HFF-Myc (cell line): ENCODE results near the gene FBXO31.

ENCODE experiments used
- DNase-seq: peaks from one replicate; pipeline ENCODE4 v3.0.0-alpha.2; 2011; ENCODE audit warnings: low read depth; ENCODE audit errors: extremely low read depth
- H3K4me3 ChIP-seq: replicated peaks from 2 replicates; pipeline ENCODE4 v1.5.1; 2011; ENCODE audit warnings: low read depth, mild to moderate bottlenecking, control low read depth, low read length
- TF ChIP-seq, protein P1 (sequence below): IDR thresholded peaks from 2 replicates; pipeline ENCODE4 v1.5.1; 2012; ENCODE audit warnings: mild to moderate bottlenecking, low read depth, low read length, control low read depth; ENCODE audit errors: missing control alignments

The FBXO31 gene

DNA sequence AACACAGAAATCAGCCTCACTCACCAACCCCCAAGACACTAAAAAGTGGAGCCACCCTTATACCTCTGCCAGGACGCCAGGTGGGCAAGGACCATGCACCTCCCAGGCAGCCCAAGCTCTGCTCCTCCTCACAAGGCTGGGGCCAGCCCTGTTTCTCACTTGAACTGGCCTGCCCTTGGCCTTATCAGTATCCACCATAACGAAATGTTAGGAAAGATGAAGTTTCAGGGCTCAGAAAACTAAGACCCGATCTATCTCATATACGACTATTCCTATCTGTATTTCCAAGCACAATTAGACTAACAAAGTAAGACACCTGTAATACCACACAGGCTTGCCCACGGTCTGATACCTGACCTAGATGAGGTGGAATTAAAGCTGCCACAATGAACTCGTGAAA lies 6.9 kb downstream of the FBXO31 start:
- TF ChIP-seq, protein P1, sequence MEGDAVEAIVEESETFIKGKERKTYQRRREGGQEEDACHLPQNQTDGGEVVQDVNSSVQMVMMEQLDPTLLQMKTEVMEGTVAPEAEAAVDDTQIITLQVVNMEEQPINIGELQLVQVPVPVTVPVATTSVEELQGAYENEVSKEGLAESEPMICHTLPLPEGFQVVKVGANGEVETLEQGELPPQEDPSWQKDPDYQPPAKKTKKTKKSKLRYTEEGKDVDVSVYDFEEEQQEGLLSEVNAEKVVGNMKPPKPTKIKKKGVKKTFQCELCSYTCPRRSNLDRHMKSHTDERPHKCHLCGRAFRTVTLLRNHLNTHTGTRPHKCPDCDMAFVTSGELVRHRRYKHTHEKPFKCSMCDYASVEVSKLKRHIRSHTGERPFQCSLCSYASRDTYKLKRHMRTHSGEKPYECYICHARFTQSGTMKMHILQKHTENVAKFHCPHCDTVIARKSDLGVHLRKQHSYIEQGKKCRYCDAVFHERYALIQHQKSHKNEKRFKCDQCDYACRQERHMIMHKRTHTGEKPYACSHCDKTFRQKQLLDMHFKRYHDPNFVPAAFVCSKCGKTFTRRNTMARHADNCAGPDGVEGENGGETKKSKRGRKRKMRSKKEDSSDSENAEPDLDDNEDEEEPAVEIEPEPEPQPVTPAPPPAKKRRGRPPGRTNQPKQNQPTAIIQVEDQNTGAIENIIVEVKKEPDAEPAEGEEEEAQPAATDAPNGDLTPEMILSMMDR: no peak
- no peak for DNase-seq
- H3K4me3 ChIP-seq: no peak overlapping the region

DNA sequence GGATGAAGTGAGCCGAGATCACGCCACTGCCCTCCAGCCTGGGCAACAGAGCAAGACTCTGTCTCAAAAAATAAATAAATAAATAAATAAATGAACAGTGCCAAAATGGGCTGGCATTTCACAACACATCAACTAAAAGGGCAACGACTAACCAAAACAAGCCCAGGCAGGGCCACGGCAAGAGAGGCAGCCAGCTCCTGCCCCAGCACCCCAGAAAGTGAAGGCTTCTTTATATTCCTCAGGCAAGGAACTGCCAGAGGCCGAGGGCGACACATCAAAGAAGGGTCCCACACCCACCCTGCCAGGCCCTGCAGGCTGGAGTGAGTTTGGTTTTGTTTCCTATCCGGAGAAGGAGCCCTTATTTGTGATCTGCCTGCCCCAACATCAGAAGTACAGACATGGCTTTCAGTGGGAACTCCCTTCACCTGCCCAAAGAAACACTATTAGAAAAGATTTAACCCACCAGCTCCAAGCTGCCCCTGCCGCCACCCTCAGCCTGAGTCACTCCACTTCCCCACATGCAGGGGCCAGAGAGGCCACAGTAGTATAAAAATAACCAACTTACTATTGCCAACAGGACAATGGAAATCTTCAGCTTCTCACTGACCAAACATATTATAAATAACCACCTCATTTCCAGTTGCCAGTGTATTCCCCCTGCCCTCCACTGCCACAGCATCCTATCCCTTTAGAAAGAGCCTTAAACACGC lies 8.0 kb downstream of the FBXO31 start:
- H3K4me3 ChIP-seq: no peak overlapping the region
- DNase-seq: no peak
- TF ChIP-seq, protein P1: no peak

DNA sequence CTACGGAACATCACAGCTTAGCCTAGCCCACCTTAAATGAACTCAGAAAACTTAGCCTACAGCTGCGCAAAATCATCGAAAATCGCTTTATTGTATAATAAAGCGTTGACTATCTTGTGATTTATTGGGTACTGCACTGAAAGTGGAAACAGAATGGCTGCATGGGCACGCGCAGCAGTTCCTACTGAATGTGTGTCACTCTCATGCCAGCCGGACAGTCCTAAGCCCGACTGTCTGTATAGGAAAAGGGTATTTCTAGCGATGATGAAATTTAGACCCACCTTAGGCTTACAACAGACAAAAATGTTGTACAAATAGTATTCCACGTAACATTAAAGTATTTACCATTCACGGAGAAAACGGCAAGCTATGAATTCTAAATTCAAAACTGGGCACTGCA lies 9.3 kb downstream of the FBXO31 start:
- TF ChIP-seq, protein P1: no peak
- no peak for DNase-seq
- H3K4me3 ChIP-seq: no peak overlapping the region

DNA sequence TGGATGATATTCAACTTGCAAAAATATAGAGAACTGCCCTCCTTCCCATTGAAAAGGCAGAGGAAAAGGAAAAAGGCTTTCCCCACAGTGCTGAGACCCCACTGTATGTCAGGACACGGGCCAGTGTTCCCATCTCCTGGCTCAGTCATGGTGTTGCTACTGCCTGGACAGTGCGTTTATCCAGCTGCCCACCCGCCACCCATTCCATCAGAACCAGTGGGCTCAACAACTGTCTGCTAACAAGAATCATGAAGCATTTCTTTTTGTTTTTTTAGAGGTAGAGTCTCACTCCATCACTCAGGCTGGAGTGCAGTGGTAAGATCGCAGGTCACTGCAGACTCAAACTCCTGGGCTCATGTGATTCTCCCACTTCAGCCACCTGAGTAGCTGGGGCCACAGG lies 11.3 kb downstream of the FBXO31 start:
- TF ChIP-seq, protein P1: no peak
- DNase-seq: no peak
- H3K4me3 ChIP-seq: no peak overlapping the region

DNA sequence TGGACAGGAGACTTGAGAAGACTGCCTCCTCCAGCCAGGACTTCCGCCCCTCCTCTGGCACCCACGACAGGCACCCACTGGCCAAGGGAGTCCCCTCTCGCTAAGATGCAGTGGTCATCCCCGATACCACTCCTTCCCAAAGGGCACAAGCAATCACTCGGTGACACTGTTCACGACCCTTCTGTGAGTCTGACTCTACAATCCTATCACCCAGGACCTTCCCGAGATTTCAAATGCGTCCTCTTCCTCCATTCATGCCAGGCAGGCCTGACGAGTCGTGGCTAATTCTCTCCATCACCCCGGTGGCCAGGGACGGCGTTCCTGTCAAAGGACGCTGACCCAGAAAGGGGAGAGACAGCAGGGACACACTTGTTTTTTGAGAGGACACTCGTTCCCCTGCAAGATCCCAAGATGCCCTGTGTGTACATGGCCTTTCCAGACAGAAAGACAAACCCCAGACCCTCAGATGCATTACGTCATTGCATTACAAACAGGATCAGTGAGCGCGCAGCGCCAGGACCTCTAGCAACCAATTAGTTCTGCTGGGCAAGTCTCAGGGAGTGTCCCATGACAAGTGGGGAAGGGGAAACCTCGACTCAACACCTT lies 12.2 kb downstream of the FBXO31 start:
- H3K4me3 ChIP-seq: no peak overlapping the region
- TF ChIP-seq, protein P1: no peak
- DNase-seq: no peak

DNA sequence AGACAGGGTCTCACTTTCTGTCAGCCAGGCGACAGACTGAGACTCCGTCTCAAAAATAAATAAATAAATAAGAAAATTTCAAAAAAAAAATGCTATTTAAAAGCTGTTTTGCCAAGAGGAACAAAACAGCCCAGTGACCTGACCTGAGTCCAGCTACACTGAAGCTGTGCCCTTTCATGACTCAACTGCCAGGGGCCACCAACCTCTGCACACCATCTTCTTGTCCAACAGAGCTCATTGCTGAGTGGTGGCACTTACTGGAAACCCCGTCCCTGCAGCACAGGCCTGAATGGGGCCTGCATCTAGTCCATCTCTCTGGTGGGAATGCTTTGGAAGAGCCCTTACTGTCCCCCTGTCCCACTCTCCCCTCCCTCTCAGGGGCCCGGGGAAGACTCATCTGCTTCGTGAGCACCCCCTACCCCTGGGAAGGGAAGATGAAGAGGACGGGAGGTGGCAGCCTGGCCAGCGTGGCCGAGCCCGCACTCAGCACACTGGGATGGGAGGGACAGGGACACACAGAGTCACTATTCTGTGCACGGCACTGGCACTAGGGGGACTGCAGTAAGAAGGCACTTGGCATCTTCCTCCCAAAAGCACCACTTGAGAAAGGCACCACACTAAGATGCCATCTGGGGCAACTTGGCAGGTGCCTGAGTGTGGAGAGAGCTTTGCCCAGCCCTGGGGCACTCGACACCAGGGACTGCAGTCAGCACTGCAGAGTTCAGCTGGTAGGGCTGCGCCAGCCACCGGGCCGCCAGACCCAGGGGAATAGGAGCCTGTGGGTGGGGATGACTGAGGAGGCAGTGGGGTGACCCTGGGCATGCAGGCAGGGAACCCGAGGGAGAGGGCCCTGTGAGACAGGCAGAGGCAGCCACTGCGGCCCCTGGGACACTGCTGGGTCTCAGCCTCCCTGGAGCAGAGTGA lies 13.5 kb downstream of the FBXO31 start:
- DNase-seq: no peak
- no peak overlapping the region for H3K4me3 ChIP-seq
- TF ChIP-seq, protein P1: no peak
